ENCODE data around the gene LCNL1. TPM values are rescaled to one million over a fixed set of nuclear protein-coding genes. Genes with fewer than 3 reads are reported as not detected.
A peak's percentile ranks its signal among the peaks of the same experiment; 100 is the strongest.

Gene LCNL1
- total and polyA plus RNA-seq, 2 of the 13 experiments (the other 11 are each of a cell fraction or from before 2014, with no cell fraction given): not detected

DNA sequence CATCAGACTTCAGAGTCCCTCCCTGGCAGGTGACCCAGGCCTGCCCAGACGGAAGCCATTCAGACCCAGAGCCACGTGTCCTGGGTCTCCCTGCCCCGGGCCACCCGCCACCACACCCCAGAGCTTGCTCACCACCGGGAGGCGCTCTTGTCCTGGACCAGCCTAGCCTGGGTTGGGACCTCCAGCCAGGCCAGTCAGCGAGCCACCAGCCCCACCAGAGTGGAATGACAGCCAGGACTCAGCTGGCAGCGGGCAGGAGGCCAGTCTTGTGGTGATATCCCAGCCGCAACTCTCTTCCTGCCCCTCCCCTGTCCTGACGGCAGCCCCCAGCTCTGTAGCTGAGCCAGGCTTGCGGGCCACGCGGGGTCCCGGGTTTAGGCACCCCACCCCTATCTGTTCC, 7.1 kb upstream of the LCNL1 start (continued):
- TF ChIP-seq MXD1 (CRISPR knock-in tag; IDR thresholded peaks at IDR 0.05) (no peak), PPARG (CRISPR knock-in tag; conservative IDR thresholded peaks at IDR 0.05) (no peak), MIXL1 (CRISPR knock-in tag; IDR thresholded peaks at IDR 0.05) (no peak), MLX (CRISPR knock-in tag; IDR thresholded peaks at IDR 0.05) (no peak), WIZ (CRISPR knock-in tag; IDR thresholded peaks at IDR 0.05) (0 out of 2 replicates have a peak, but pooled peaks have one; percentile 50), MIER3 (CRISPR knock-in tag; IDR thresholded peaks at IDR 0.05; ENCODE audit: borderline replicate concordance) (no peak), TMF1 (CRISPR knock-in tag; IDR thresholded peaks at IDR 0.05; ENCODE audit: low read depth) (no peak), ZBED4 (CRISPR knock-in tag; IDR thresholded peaks at IDR 0.05; ENCODE audit: borderline replicate concordance) (no peak), THYN1 (CRISPR knock-in tag; IDR thresholded peaks at IDR 0.05; ENCODE audit: borderline replicate concordance, low read depth) (no peak), MAX (IDR thresholded peaks at IDR 0.05) (peak; percentile 45; the same call in 1 of the 2 replicates), PAWR (CRISPR knock-in tag; IDR thresholded peaks at IDR 0.05; ENCODE audit: borderline replicate concordance) (no peak), DNMT1 (CRISPR knock-in tag; IDR thresholded peaks at IDR 0.05) (no peak)
- TF ChIP-seq, protein P1, sequence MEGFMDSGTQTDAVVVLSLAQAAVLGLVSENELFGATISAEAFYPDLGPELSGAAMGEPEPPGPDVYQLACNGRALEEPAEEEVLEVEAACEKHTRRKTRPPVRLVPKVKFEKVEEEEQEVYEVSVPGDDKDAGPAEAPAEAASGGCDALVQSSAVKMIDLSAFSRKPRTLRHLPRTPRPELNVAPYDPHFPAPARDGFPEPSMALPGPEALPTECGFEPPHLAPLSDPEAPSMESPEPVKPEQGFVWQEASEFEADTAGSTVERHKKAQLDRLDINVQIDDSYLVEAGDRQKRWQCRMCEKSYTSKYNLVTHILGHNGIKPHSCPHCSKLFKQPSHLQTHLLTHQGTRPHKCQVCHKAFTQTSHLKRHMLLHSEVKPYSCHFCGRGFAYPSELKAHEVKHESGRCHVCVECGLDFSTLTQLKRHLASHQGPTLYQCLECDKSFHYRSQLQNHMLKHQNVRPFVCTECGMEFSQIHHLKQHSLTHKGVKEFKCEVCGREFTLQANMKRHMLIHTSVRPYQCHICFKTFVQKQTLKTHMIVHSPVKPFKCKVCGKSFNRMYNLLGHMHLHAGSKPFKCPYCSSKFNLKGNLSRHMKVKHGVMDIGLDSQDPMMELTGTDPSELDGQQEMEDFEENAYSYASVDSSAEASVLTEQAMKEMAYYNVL (CRISPR knock-in tag; IDR thresholded peaks at IDR 0.05; ENCODE audit: borderline replicate concordance): 0 out of 2 replicates have a peak, but pooled peaks have one; percentile 26
- TF ChIP-seq, protein P2, sequence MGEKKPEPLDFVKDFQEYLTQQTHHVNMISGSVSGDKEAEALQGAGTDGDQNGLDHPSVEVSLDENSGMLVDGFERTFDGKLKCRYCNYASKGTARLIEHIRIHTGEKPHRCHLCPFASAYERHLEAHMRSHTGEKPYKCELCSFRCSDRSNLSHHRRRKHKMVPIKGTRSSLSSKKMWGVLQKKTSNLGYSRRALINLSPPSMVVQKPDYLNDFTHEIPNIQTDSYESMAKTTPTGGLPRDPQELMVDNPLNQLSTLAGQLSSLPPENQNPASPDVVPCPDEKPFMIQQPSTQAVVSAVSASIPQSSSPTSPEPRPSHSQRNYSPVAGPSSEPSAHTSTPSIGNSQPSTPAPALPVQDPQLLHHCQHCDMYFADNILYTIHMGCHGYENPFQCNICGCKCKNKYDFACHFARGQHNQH (CRISPR knock-in tag; IDR thresholded peaks at IDR 0.05): no peak
- TF ChIP-seq, protein P3, sequence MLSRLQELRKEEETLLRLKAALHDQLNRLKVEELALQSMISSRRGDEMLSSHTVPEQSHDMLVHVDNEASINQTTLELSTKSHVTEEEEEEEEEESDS (CRISPR knock-in tag; IDR thresholded peaks at IDR 0.05; ENCODE audit: borderline replicate concordance): no peak
